A549 (cell line): ENCODE results near the gene MAGEF1.

Source experiments
- CTCF ChIP-seq: fragments of >200 bp; sonication (Bioruptor Twin); formaldehyde crosslinking; IDR thresholded peaks from 3 replicates; pipeline ENCODE4 v1.5.1; 2016
- EP300 ChIP-seq, 2 experiments: fragments of >200 bp; sonication (Bioruptor Twin); formaldehyde crosslinking; IDR thresholded peaks; 2 replicates in 1 of 2; 3 replicates in 1 of 2; pipeline ENCODE4 v1.6.1; 2016 to 2017
- ESRRA ChIP-seq: fragments of 150-350 bp; IDR thresholded peaks from 2 replicates; pipeline ENCODE4 v1.6.1; 2014; ENCODE audit warnings: mild to moderate bottlenecking, low read length, borderline replicate concordance
- GATA3 ChIP-seq: IDR thresholded peaks from 2 replicates; pipeline ENCODE4 v1.6.1; 2012; ENCODE audit warnings: borderline replicate concordance
- KDM1A ChIP-seq: fragments of 200-600 bp; sonication (generic); IDR thresholded peaks from 2 replicates; pipeline ENCODE4 v1.6.1; 2016; ENCODE audit warnings: low read depth, mild to moderate bottlenecking
- MAFK ChIP-seq: fragments of 450-650 bp; IDR thresholded peaks from 2 replicates; pipeline ENCODE4 v1.6.1; 2014; ENCODE audit not compliant: partially characterized antibody
- MAZ ChIP-seq: fragments of 150-350 bp; IDR thresholded peaks from 2 replicates; pipeline ENCODE4 v1.6.1; 2014; ENCODE audit warnings: antibody characterized with exemption, low read depth, low read length, borderline replicate concordance
- MYC ChIP-seq: IDR thresholded peaks from 2 replicates; pipeline ENCODE4 v1.6.1; 2012; ENCODE audit warnings: mild to moderate bottlenecking, inconsistent platforms, low read length, improper control_type of control experiment, borderline replicate concordance
- POLR2A ChIP-seq: IDR thresholded peaks from 2 replicates; pipeline ENCODE4 v1.6.1; 2012; ENCODE audit warnings: mild to moderate bottlenecking, low read length
- RAD21 ChIP-seq, 2 experiments: fragments of >200 bp in 1 of 2; sonication (Bioruptor Twin) in 1 of 2; formaldehyde crosslinking in 1 of 2; IDR thresholded peaks in 1 of 2; conservative IDR thresholded peaks in 1 of 2; 2 replicates in 1 of 2; 3 replicates in 1 of 2; pipeline ENCODE4 v1.6.1; 2012 to 2018; ENCODE audit warnings: inconsistent platforms in 1 of 2
- RFX5 ChIP-seq: fragments of 450-650 bp; IDR thresholded peaks from 2 replicates; pipeline ENCODE4 v1.7.1; 2014; ENCODE audit warnings: antibody characterized with exemption, mild to moderate bottlenecking, moderate library complexity
- ZC3H11A ChIP-seq: fragments of 450-650 bp; IDR thresholded peaks from 2 replicates; pipeline ENCODE4 v1.6.1; 2014; ENCODE audit warnings: antibody characterized with exemption, mild to moderate bottlenecking
- ZNF302 ChIP-seq: fragments of 250-450 bp; sonication (Bioruptor Pico); IDR thresholded peaks from 2 replicates; pipeline ENCODE4 v1.9.0; 2021; ENCODE audit warnings: inconsistent platforms, mild to moderate bottlenecking, moderate library complexity

GRCh38 chr3:184716622-184717398 lies 4.9 kb upstream of the MAGEF1 start:
- TF ChIP-seq CTCF (no peak), POLR2A (no peak), MAZ (no peak), GATA3 (no peak), ZC3H11A (no peak), MYC (no peak), ESRRA (no peak), ZNF302 (CRISPR knock-in tag) (no peak), MAFK (no peak), EP300 (IDR thresholded peaks at IDR 0.05) (no peak), KDM1A (no peak), RAD21 (conservative IDR thresholded peaks at IDR 0.05 in 1 of 2, IDR thresholded peaks at IDR 0.05 in 1 of 2) (no peak), RFX5 (no peak)
